HG02840 (cell line): Measurements from ENCODE around the gene CRYBG2.

ENCODE experiments used
- ATAC-seq: cut with Tn5 transposase; IDR thresholded peaks from one replicate; pipeline ENCODE4 v1.9.1; 2021; ENCODE audit warnings: mild to moderate bottlenecking, moderate library complexity, moderate number of reproducible peaks; ENCODE audit not compliant: unreplicated experiment, low FRiP score

Gene CRYBG2

DNA sequence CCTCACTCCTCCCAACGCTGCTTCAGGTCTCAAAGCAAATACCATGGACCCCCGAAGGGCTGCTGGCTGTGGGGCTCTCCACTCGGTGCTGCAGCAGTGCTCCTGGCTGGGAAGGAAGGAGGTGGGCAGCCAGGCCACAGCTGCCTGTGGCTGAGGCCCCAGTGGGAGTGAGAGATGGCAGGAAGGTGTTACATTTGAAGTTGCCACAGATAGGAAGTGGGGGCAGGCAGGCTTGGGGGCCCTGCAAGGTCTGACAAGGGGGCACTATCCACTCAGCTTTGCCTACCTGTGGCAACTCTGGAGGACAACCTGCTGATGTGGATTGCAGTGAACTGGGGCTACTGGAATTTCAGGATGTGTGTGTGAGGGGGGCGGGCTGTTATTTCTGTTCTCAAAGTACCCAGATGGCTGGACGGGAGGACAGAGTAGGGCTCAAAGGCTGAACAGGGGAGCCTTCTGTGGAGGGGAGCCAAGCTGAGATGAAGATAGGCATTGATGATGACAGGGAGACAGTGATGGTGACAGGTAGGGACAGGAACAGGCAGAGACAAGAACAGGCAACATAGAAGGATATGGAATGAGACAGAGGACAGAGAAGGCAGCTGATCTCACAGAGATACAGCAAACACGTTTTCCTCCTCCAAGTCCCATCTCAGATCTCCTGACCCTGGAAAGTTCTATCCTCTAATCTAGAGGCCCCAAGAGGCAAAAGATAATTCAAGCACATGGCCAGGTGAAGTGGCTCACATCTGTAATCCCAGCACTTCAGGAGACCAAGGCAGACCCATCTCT lies 16.9 kb upstream of the CRYBG2 start:
- ATAC-seq = no peak

DNA sequence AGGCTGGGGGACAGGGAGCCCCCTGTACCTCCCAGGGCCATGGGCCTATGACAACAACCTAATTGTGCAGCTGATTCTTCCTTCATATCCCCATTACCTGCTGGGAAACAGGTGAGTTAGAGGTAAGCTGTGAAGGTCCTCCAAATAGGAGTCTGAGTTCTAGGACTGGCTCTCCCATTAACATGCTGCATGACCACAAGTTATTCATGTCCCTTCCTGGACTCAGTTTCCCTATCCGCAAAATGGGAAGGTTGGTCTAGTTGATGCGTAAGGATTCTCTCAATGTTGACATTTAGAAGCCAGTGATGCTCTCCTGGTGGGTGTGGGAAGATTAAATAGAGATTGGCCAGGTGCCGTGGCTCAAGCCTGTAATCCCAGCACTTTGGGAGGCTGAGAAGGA lies 14.6 kb upstream of the CRYBG2 start:
- ATAC-seq = no peak

DNA sequence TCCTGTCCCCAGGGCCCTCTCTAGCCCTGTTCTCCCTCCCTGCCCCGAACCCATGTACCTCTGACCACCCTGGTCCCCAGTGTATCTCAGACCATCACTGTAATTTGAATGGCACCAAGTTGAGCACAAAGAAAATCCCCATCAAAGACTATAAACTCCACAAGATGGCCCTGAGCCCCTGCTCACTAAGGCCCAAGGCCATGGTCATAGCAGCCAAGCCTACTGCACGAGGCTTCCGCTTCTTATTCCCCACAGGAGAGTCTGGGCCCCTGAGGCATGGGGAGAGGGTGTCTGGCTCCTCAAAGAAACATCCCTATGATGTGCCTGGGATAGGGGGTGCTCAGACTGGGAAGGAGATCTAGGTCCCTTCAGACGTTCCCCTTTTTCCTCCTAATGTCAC lies 14.1 kb upstream of the CRYBG2 start:
- ATAC-seq = no peak

DNA sequence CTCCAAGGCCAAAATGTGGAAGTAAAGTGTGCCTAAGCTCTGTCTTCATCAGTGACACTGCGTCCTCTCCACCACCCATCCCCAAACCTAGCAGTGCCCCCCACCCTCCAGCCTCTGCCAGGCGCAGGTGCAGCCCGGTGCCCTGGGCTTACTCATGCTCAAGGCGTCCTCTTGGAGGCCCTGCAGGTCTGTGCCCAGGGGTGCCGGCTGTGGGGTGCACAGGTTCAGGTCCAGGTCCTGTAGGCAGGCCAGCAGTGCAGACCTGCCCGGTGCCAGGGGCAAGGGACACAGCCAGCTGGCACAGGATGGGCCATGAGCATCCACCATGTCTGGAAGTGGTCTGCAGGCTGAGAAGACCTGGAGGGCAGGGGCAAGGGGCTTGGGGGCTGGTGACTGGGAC lies 13.5 kb upstream of the CRYBG2 start:
- ATAC-seq = no peak

DNA sequence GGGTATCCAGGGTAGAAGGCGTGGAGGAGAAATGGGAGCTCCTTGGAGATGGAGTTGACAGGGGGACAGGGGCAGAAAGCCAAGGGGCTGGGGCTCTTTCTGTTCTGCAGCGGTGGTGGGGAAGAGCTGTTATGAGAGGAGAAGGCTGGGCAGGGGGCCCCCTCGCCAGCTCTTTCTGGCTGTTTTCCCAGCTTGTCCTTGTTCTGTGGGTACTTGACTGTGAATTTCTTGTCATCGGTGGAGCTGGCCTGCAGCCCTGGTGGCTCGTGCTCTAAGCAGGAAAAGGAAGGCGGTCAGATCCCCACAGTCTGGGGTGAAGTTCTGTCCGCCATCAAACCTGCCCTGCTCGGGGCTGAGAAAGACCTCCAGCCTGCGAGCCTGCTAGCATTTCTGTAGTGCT lies 11.0 kb upstream of the CRYBG2 start:
- no peak for ATAC-seq

DNA sequence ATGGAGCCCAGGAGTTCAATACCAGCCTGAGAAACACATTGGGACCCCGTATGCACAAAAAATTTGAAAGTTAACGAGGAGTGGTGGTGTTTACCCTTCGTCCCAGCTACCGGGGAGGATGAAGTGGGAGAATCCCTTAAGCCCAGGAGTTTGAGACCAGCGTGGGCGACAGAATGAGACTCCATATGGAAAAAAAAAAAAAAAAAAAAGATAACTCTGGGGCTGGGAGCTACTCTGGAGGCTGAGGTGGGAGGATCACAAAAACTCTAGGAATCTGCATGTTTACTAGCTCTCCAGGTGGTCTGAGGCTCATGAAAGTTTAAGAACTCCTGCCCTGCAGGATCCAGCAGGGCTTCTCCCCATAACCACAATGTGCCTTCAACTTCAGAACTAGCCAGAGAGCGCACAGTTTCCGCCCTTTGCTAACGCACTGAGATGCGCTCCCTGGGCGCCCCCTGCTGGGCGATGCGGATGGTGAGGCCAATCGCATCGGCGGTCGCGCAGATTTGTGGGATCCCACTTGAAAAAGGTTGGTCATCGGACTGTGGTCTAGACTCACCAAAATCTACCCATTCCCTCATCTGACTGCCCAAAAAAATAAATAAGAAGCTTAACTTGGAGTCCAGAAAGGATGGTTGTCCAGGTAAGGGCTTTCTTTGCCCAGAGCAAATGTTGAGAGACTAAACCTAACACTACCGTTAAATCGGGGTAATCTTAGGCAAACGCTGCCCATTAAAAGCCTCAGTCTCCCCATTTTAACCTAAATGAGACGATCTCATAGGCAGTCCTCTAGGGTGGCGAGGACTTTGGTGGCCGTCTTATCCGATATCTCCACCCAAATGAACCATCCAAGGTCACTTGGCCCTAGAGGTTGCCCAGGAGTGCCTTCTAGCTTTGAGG lies 9.9 kb upstream of the CRYBG2 start:
- ATAC-seq = no peak

DNA sequence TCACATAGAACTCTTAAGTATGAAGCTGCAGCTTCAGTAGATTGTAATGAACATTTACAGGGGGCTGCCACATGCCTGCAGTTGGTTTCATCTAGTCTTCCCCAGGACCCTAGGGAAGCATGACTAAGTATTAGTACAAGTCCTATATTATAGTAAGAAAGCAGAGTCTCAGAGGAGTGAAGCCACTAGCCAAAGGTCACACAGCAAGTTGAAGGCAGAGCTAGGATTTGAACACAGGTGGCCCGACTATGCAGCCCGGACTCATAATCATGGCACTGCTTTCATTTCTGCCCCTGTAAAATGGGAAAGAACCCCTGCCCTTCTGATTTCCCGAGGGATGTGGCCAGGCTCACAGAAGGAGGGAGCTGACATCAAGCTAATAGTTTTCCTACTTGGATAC lies 8.4 kb upstream of the CRYBG2 start:
- no peak for ATAC-seq

DNA sequence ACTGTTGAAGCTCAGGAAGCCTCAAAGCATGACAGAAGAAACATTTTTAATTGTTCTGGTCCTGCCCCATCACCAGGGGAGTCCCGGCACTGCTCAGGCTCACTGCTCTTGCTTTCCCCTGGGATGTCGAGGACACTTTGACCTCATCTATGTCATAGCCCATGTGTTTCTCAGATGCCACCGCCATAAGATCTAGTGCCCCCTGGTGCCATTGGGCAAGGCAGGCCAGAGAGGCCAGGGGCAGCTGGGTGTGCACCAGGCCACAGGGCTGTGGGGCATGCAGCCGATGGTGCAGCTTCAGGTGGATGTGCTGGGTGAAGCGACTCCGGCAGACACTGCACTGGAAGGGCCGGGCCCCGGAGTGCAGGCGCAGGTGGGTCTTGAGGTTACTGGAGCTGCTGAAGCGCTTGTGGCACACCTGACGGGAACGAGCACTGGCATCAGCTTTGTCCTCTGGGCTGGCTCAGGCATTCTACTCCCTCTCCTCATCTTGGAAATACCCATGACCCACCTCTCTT lies 7.7 kb upstream of the CRYBG2 start:
- no peak for ATAC-seq

DNA sequence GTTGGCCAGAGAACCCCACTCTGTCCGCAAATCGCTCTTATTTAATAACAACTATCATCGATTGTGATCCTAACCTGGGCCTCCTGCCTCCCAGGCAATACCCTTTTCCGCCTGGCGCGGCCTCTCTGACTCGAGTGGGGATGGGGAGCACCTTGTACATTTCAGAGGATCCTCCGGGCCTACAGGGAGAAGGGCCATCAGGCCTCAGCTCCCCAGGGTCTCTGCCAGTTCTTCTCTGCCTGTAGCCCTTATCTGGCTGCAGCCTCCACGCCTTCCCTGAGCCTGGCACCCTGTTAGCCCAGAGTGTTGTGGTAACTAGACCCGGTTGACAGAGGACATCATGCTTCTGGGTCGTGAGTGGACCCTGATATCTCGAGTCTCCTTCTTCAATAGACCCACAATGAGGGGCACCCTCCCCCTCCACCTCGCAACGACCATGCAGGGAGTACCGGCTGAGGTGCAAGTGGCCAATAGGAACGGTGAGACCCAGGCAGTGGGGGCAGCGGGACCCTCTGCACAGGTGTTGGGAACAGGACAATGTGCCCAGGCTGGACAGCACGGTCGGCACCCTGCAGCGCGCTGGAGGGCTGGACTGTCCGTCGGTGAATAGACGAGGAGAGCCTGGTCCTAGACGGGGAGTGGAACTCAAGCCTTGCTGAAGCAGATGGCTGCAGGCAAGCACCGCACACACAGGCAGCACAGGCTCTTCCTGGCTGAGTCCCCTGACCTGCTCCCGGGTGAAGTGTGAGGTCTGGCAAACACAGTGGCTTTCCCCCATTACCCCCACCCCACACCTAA lies 7.1 kb upstream of the CRYBG2 start:
- ATAC-seq = no peak

DNA sequence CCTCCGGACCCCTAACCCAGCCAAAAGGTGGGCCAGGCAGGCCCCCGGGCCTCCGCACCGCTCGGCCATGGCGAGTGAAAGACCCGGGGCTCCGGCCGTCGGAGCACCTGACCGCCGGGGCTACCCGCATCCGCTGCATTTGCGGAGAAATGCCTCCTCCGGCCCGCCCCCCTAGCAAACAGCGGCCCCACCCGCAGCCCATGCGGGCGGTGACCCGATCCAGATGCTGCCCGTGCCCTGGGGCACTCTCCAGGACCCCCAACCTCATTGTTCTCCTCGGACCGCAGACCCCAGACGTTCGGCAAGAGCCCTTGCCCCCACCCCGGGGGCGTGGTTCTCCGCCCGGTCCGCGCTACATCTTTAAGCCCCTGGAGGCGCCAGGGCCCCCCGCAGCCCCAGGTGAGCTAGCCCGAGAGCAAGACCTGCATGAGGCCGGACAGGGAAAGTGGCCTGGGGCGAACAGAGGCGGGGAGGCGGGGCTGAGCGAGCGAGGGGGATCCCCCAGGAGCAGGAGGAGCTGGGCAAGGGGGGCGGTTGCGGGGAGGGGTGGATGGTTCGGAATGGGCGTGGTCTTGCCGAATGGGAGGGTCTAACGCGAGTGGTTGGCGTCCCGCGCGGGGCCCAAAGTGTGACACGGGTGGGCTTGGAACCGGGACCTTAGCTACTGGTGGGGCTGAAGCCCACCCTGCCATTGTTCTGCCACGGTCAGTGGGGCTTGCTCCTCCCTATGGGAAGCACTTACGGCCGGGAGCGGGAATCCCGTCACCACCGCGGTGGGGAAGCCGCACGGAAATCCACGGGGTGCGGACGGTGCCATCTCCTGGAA lies 6.3 kb upstream of the CRYBG2 start:
- no peak for ATAC-seq

DNA sequence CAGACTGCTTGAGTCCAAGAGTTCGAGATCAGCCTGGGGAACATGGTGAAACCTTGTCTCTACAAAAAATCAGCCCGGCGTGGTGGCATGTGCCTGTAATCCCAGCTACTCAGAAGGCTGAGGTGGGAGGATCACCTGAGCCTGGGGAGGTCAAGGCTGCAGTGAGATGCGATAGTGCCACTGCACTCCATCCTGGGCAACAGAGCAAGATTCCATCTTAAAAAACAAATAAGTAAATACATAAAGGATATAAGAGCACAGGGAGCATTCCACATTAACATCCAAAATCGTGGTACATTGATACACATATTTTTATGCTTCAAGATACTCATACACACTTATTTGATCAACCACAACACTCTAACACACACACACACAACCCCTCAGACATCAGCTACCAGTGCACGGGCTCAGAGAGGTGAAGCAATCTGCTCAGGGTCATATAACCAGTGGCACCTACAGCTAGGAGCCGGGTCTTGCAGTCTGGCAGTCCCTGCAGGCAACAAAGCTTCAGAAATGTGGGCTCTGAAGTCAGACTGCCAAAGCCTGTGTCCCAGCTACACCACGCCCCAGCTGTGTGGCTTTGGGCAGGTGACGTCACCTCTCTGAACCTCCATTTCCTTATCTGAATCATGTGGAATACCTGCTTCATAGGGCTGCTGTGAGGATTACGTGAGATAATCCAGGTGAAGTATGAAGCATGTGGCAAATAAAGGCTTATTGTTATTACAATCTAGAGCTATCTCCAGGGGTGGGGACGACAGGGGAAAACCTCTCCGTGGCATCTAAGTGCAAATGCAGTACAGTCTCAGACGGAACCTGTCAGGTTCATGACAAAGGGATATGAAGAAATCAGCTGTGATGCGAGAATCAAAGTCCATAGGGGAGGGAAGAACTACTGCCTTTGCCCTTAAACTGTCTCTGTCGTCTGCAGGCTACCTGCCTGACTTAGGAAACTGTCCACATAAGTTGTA lies 4.8 kb upstream of the CRYBG2 start:
- ATAC-seq = no peak

DNA sequence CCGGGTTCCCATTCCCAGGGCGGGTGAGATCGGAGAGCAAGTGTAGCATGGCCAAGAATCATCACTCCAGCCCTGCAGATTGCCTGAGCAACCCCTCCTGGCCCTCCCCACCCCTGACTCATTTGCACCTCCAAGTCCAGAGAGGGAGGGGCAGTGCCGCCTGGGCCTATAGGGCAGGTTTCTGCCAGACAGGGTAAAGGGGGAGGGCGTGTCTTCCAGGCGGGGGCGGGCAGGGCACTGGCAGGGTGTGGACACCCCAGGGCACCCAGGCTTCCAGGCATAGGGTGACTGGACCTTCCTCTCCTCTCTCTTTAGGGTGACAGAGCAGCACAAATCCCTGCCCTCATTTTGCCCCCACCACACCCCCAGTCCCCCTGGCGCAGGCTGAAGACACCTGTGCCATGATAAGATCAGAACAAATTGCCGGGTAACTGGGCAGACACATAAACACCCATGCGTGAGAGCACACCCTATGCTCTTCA lies 3.2 kb upstream of the CRYBG2 start:
- ATAC-seq = no peak

DNA sequence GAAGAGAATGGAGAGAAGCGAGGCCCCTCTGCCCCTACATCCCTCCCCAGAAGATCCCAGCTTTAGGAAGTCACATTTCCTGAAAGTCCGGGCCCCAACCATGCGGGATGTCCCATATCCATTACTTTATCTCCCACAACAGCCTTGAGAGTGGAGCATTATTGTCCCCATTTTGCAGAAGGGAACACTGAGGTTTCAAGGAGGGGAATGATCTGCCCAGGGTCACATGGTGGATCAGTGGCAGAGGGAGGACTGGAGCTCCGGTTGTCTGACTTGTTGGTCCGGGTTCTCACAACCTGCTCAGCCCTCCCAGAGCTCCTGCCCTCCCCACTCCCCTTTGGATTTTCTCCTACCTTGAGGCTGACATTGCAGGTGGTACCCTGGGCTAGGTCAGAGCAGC lies 2.2 kb upstream of the CRYBG2 start:
- ATAC-seq = no peak

DNA sequence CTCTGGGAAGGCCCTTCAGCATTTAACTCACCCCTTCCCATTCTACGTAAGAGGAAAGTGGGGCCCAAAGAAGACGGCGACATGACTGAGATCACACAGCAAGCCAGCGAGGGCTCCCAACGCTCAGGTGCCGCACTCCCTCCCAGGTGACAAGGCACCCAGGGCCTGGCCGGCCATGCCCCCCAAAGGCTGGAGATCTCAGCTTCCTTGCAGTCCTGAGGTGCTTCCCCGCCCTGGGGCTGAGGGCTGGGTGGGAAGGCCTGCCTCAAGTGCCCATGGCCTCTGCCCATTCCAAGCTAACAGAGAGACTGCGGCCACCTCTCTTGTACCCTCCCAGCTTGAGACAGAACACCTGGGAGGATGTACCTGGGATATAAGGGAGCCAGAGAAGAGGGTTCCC lies 1.0 kb upstream of the CRYBG2 start:
- ATAC-seq = no peak

DNA sequence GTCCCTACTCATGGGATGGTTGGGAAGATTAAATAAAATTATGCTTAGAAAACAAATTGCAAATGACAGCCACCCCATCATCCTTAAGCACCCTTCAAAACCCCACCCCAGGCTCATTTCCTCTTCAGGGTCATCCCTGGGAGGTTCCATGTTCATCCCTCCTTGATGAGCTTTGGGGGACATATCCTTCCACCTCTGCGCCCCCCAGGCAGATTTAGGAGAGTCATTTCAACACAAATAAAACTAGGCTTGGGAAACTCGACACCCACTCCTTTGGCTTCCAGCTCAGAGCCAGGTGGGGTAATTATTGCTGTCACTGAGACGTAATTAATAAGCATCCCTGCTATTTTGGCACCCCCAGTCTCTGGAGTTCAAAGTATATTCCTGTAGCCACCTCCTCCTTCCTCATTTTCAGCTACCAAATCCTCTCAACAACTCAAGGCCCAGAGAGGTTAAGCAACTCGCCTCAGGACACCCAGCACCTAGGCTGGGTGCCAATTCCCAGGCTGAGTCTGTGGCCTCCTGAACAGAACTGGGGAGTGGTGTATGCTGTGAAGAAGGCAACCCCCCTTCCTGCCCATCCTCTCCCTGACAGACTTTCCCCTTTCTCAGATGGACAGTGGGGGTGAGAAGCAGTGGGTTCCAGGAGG lies 595 bp downstream of the CRYBG2 start:
- ATAC-seq = no peak

DNA sequence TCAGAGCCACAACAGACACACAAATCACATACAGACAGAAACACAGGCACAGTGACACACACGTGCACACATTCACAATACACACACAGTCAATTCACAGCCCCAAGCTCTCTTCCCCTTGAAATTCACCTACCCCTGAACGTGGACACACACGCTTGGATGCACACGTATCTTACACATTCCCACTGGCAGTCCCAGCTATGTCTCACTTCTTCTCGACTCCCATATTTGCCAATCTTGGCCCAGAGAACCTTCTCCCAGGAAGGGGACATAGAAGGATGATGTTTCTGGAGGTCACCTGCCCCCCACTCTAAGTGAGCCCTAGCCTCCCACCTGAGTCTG lies 1.6 kb downstream of the CRYBG2 start:
- no peak for ATAC-seq

DNA sequence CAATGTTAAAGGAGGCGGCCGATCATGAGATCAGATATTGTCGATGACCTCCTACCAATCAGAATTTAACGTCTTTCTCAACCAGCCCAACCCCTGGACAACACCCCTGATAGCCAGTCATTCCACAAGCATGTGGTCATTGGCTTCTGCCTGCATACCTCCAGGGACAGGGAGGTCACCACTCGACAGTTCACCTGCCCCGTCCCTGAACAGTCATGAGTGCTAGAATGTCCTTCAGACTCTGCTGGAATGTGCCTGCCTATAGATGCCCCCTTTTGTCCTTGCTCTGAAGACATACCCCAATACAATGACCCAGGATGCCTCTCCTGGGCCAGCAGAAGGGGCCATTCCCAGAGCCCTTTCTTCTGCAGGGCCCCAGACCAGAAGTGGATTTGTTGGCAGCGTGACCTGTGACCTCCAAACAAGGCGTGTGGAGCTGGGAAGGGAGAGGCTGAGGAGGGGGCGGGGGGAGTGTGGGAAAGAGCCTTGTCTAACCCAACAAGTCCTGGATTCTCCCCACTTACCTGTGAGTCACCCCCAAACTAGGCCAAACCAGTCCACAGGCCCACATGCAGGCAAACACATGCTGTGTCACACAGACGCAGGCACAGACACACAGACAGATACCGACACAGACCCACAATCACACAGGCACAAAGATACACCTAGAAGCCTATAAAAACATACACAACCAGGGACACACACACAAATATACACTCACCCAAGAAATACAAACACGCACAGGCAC lies 2.2 kb downstream of the CRYBG2 start:
- ATAC-seq = no peak
